Measurements from ENCODE around the gene PABPN1L. TPM values are rescaled to one million over a fixed set of nuclear protein-coding genes. Genes with fewer than 3 reads are reported as not detected.

Gene PABPN1L
- total RNA-seq, 1 donor from 2014 or later, result not detected

DNA sequence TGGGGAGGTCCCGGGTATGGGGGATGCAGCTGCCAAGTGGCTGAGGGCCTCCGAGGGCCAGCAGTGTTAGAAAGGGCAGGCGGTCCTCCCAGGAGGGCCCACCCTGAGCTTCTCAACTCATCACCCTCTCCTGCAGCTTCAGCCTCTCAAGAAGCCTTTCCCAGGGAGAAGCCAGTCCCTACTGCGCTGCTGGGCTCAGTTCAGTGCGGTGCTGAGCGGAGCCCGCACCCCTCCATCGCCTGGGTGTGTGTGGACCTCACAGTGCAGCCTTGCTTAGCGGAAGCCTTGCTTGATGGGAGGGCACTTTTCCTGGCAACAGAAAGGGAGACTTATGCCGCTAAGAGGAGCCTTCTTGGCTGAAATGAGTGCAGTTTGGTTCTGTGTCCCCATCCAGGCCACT lies 51.2 kb downstream of the PABPN1L start:
- H3K36me3 Mint-ChIP-seq (ENCODE audit: low read depth), result no peaks in the 10 kb centered on the region
- TF ChIP-seq CTCF (conservative IDR thresholded peaks at IDR 0.05), result no peak
- peaks cover 6% of the 10 kb centered on the region for H3K27me3 Mint-ChIP-seq (ENCODE audit: low read depth)
- H3K4me1 Mint-ChIP-seq, result peaks cover 17% of the 10 kb centered on the region
- no peak for DNase-seq (ENCODE audit: low read depth, low spot score)
- H3K9me3 Mint-ChIP-seq, result no peaks in the 10 kb centered on the region
- no peak overlapping the region for H3K27ac Mint-ChIP-seq (ENCODE audit: unreplicated experiment)
- peak overlapping the region; percentile 34 for H3K4me3 Mint-ChIP-seq

DNA sequence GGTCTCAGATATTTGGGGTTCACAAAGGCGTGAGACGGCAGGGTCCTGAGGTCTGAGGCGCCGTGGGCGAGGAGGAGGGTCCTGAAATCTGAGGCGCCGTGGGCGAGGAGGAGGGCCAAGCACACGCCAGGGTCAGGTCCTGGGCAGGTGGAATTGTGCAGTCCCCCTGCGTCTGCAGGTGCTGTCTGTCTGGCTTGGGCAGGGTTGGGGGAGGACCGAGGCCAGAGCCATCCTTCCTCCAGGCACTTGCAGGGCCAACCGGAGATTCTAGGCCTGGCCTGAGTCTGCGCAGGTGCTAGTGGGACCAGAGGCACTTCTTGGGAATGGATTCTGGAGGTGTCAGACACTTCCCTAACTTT lies 52.3 kb downstream of the PABPN1L start:
- no peak overlapping the region for H3K27ac Mint-ChIP-seq (ENCODE audit: unreplicated experiment)
- peaks cover 23% of the 10 kb centered on the region for H3K4me1 Mint-ChIP-seq
- TF ChIP-seq CTCF (conservative IDR thresholded peaks at IDR 0.05), result no peak
- H3K36me3 Mint-ChIP-seq (ENCODE audit: low read depth), result no peaks in the 10 kb centered on the region
- H3K4me3 Mint-ChIP-seq, result peak overlapping the region; percentile 70
- no peak for DNase-seq (ENCODE audit: low read depth, low spot score)
- H3K27me3 Mint-ChIP-seq (ENCODE audit: low read depth), result peaks cover 11% of the 10 kb centered on the region
- H3K9me3 Mint-ChIP-seq, result no peaks in the 10 kb centered on the region

Other genes starting within 250 kb of the PABPN1L start
- gene IL17C, start 228.1 kb downstream of the PABPN1L start, total RNA-seq, result 0.23 TPM in 1 of 2 replicates, not detected in the other
- gene CYBA, start 215.6 kb downstream of the PABPN1L start, total RNA-seq, result 22.0 and 22.3 TPM in 2 replicates
- gene MVD, start 203.6 kb downstream of the PABPN1L start, total RNA-seq, result 171 and 196 TPM in 2 replicates
- not detected in 2 replicates for gene SNAI3, start 180.2 kb downstream of the PABPN1L start, total RNA-seq
- 30.7 and 31.3 TPM in 2 replicates for gene RNF166, start 160.3 kb downstream of the PABPN1L start, total RNA-seq
- 27.4 and 32.1 TPM in 2 replicates for gene CTU2, start 160.2 kb downstream of the PABPN1L start, total RNA-seq
- 17.8 and 20.7 TPM in 2 replicates for gene PIEZO1, start 81.4 kb downstream of the PABPN1L start, total RNA-seq
- 79.6 and 79.9 TPM in 2 replicates for gene CDT1, start 62.9 kb downstream of the PABPN1L start, total RNA-seq
- 114 and 116 TPM in 2 replicates for gene APRT, start 54.7 kb downstream of the PABPN1L start, total RNA-seq
- 19.7 and 20.1 TPM in 2 replicates for gene GALNS, start 9.7 kb downstream of the PABPN1L start, total RNA-seq
- 89.8 and 95.1 TPM in 2 replicates for gene TRAPPC2L, start 9.5 kb downstream of the PABPN1L start, total RNA-seq
- gene CBFA2T3, start 110.5 kb upstream of the PABPN1L start, total RNA-seq, result 3.6 and 4.6 TPM in 2 replicates
- gene ACSF3, start 227.2 kb upstream of the PABPN1L start, total RNA-seq, result 25.1 and 31.0 TPM in 2 replicates